Measurements from ENCODE around the gene AGPAT2.
A peak's percentile ranks its signal among the peaks of the same experiment; 100 is the strongest.
"Not testable (repeated sequence)": the region's sequence is repeated elsewhere in the genome, so short reads cannot be mapped to it uniquely, and the experiment has no call there.

The AGPAT2 gene

DNA sequence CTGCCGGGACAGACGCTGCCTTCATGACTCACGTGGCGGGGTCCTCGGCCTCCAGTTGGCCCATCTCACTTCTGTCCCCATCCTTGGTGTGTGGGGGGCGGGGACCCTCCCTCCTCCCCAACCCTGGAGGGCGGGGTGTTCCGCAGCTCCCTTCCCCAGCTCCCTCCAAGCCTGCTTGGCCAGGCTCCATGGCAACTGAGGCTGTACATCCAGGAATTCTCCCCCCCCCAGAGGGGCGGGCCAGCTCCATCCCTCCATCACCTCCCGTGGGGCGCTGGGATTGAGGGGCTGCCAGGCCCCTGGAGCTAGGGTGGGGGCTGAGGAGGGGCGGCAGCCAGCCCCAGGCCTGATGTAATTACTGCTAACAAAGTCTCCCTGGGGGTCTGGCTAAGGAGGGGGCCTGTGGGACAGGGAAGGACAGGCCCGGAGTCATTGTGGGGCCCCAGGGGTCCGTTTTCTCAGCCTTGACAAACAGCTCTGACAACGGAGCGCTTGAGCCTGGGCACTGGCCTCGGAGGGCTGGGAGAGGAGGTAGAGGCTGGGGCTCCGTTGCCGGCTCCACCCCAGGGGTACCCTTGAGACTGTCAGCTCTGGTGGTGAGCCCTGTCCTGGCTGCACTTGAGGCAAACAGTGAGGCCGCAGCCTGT lies 33.1 kb upstream of the AGPAT2 start:
- no peak for DNase-seq (ENCODE audit: low spot score)

DNA sequence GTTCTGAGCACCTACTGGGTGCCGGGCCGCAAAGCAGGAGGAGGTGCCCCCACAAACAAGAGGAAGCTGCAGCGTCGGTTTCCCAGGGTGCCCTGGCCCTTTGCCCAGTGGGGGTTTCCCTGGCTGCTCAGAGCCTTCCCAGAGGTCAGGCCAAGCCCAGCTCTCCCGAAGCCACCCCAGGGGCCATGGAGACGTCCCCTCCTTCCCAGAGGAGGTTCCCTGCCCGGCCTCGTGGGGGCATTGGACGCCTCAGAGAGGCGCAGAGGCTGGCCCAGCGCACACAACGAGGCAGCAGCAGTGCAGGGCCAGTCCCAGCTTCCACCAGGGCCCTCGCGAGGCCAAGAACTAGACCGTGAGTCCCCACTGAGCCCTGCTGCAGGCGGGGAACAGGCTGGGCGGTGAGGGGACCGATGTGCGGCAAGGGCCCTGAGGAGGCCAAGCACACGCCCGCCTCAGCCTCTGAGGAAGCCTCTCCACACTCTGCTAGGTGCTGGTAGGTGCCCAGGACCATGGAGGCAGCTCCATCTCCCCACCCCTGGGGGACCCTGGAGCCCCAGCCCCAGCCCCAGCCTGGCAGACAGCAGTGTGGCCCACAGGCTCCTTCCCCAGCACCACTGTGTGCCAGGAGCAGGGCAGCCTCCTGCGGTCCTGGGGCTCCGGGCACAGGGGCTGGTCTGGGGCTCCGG lies 32.1 kb upstream of the AGPAT2 start:
- no peak for DNase-seq (ENCODE audit: low spot score)

DNA sequence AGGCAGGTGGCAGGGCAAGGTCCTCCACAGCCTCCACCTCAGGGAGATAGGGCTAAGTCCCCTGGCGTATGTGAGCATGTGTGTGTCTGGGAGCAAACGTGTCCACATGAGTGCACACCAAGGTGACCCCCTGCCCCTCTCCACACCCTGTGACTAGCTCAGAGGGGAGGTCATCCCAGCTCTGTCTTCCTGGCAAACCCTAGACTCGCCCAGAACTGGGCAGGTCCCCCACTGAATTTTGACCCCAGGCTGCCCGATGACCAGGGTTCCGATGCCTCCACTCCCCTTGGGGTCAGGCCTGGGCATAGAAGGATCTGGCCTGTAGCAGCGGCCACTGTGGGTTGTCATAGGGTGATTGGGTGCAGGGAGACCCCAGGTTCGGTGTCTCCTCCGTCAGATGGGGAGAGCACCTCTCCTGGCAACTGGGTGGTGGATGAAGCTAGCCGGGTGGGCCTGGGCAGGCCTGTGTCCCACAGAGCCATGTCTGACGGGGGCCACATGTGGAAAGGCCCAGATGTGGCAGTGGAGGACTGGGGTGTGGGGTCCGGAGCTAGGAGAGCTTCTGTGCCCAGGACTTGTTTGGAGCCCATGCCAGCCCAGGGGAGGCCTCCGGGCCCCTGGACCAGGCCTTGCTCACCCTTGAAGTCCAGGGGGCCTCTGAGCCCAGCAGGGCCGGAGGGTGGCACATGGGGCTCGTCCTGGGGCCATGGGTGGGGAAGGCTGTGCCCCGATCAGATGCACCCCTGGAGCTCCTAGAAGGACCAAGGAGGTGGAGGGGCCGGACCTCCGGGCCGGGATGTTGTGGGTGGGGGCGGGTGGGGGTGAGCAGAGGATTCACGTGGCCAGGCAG lies 31.3 kb upstream of the AGPAT2 start:
- no peak for DNase-seq (ENCODE audit: low spot score)

DNA sequence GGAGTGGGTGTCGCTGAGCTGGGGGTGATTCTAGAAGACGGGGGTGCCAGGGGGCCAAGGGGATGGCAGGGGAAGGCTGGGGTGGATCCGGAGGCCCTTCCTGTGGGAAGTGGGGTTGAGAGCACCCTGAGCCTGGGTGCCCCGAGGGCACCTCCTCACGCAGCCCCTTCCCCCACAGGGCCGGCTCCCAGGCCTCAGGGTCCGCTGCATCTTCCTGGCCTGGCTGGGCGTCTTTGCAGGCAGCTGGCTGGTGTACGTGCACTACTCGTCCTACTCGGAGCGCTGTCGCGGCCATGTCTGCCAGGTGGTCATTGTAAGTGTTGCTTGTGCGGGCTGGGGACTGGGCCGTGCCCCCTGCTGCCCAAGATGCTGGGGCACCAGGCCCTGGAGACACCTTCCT lies 30.1 kb upstream of the AGPAT2 start:
- DNase-seq (ENCODE audit: low spot score), result no peak

GRCh38 chr9:136714893-136715274 lies 27.6 kb upstream of the AGPAT2 start:
- DNase-seq (ENCODE audit: low spot score), result no peak

DNA sequence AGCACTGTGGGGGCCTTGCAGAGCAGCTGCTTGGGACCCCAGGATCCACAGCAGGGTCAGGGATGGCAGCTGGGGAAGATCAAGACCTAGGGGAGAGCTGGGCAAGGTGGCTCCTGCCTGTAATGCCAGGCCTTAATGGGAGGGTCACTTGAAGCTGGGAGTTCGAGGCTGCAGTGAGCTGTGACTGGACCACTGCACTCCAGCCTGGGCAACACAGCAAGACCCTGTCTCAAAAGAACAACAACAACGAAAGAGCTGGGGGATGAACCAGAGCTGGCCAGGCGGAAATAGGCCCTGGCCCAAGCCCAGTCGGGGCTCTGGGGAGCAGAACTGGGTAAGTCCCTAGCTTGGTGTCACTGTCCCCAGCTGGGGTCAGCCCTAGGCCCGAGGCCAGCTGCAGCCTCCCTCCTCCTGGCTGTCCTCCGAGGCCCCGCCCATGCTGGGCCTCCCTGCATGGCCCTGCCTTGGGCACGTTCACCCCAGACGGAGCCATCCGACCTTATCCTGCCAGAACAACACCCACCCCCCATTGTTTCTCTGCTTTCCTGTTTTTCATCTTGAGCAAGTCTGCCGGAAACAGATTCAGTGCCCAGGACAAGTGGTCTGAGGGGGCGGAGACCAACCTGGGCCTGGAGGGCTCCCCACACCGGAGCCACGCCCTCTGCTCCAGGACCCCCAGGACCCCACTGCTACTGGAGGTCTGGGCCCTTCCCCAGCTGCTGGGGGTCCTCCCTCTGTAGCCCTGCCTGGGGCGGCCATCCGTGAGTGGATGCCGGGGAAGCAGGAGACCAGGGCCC lies 27.0 kb upstream of the AGPAT2 start:
- DNase-seq (ENCODE audit: low spot score), result no peak

DNA sequence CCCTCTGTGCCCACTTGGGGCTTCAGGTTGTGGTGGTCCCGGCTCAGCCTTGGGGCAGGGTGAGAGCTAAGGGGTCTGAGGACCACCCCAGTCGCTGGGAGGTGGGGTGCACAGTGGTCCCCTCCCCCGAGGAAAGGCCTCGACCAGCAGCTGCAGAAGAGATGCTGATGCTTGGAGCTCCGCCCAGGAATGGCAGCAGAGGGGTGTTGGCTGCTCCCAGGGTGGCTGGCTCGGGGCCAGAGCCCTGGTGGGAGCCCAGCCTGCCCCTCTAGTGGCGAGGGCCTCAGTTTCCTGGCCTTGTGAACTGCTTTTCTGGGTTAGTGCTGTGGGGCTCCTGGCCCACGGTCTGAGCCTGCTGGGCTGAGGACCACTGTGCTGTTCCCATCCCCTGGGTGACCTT lies 26.3 kb upstream of the AGPAT2 start:
- no peak for DNase-seq (ENCODE audit: low spot score)

DNA sequence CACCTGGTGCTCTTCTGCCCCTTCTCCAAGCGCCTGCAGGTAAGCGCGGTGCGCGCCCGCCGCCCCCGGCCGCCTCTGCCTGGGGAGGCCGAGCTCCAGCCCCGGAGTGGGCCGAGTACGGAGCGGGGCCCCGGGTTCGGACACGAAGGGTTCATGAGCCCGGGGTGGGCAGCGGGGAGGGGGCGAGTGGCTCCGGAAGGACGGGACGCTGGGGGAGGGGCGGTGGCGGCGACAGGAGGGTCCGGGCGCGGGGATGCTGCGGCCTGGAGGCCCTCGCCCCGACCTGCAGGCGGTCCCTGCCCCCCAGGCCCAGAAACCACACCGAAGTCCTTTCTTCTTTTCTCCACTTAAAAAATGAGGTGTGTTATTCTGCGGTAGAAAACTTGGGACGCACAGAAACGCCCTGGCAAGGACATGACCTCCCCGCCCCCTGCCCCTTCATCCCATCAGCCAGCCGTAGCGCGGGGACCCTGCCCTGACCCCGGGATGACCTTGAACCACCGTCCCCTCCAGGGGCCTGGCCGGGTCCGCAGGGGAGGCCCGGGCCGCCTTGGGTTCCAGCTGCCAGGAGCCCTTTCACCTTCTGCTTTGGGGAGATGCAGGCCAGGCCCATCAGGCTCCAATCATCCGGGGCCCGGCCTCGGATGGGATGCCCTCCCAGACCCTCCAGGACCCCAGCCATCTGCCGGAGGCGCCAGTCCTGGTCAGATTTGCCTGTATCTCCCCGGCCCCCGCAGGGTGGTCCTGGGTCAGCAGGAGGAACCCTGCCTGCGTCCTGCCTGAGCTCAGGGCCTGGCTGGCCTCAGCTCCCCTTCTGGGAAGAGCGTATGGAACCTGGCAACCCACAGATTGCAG lies 25.7 kb upstream of the AGPAT2 start:
- DNase-seq (ENCODE audit: low spot score), result no peak

GRCh38 chr9:136711751-136712689 lies 24.8 kb upstream of the AGPAT2 start, which contains the start of gene DIPK1B:
Gene DIPK1B, plus strand, starts transcription at chr9:136712572. Its CDS starts 94 bp downstream, at chr9:136712666.
- no peak for DNase-seq (ENCODE audit: low spot score)

DNA sequence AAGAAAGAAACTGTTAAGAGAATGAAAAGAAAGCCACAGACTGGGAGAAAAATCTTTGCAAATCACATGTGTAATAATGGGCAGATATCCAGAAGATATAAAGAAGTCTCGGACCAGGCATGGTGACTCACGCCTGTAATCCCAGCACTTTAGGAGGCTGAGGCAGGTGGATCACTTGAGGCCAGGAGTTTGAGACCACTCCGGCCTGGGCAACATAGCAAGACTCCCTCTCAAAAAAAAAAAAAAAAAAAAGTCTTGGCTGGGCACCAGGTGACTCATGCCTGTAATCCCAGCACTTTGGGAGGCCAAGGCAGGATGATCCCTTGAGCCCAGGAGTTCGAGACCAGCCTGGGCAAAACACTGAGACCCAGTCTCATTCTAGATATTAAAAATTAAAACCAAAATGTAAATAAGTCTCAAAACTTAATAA lies 24.0 kb upstream of the AGPAT2 start:
- DNase-seq (ENCODE audit: low spot score), result not testable (repeated sequence)

DNA sequence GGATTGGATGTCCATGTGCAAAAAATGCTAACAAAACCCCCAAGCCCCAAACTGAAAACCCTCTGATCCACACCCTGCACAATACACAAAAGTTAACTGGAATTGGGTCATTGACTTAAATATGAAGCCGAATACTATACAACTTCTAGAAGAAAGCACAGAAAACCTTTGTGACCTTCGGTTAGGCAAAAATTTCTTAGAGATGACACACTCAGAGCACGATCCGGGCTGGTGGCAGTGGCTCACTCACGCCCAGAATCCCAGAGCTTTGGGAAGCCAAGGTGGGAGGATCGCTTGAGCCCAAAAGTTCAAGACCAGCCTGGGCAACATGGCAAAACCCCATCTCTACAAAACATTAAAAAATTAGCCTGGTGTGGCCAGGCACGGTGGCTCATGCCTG lies 23.3 kb upstream of the AGPAT2 start:
- DNase-seq (ENCODE audit: low spot score), result no peak

DNA sequence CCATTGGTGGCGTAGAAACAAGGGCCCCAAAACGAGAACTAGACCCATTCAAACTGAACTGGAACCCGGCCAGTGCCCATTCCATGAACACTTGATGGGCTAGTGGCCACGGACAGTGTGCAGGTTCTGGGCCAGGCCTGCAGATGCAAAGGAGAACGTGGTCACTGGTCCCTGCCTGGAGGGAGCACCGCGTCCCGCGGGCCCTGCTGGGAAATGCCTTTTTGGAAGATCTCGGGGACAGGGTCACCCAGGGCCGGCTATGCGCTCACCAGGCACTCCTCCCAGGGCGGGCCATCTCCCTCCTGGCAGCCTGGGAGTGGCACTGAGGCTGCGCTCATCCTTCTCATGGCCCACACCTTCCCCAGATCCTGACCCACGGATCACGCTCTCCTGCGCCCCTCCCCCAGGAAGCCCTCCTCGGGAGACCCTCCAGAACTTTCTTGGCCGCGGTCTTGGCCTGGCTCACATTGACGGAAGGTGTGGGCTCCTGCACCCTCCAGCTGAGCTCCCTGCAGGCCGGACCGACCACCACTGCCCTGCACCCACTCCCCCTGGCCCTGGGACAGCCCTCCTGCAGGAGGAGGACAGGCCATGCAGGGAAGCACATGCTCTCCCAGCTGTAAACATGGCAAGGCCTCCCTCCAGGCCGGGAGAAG lies 22.3 kb upstream of the AGPAT2 start:
- no peak for DNase-seq (ENCODE audit: low spot score)

DNA sequence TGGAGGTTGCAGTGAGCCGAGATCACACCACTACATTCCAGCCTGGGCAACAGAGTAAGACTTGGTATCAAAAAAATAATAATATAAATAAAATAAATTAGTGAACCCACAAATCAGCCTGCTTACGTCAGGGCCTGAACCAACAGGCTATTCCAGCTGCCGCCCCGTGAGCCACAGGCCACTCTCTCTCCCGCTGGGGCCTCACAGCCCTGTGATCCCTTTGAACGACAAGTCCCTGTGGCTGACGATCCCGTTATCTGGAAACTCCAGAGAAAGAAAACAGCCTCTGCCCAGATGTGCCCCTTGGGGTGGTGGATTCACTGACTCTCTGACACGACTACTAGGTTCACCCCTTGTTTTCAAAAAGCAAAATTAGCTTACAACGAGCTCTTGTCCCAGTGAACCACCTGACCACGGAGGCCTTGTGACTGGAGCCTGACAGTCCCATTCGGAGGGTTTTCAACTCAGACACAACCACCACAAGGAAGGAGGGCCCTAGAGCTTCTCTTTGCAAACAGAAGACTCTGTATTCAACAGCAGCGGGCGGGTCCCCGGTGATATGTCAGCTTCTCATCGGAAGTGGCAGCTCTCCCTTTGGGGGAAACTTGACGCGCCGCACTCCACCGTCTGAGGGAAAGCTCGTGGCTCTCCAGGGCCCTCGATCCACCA lies 20.7 kb upstream of the AGPAT2 start:
- peak; percentile 61 for DNase-seq (ENCODE audit: low spot score)

GRCh38 chr9:136707011-136707410 lies 19.8 kb upstream of the AGPAT2 start:
- no peak for DNase-seq (ENCODE audit: low spot score)

- no peak for DNase-seq (ENCODE audit: low spot score)
Observed at GRCh38 chr9:136705564-136705963, 18.3 kb upstream of the AGPAT2 start.

DNA sequence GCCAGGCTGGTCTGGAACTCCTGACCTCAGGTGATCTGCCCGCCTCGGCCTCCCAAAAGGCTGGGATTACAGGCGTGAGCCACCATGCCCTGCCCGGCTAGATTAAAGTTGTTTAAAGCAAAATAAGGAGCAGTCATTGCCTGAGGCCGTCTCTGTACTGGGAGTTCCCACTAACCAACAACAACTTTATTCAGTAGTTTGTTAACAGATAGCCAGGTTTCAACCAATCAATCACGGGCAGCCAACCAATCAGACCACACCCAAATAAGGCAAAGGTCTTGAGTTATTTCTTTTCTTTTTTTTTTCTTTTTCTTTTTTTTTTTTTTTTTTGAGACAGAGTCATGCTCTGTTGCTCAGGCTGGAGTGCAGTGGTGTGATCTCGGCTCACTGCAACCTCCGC lies 17.5 kb upstream of the AGPAT2 start:
- DNase-seq (ENCODE audit: low spot score), result not testable (repeated sequence)

- DNase-seq (ENCODE audit: low spot score), result no peak
Observed at GRCh38 chr9:136703276-136703860, 16.1 kb upstream of the AGPAT2 start.

GRCh38 chr9:136701668-136702053 lies 14.4 kb upstream of the AGPAT2 start:
- DNase-seq (ENCODE audit: low spot score), result no peak
